ENCODE data around the gene RHOC. TPM values are rescaled to one million over a fixed set of nuclear protein-coding genes. Genes with fewer than 3 reads are reported as not detected.

Gene RHOC
- polyA plus RNA-seq, 4 donors = 219 to 262 (median 232) TPM

- DNase-seq (ENCODE audit: low read depth in 4 of 4, low spot score in 3 of 4) = no peak
Measured at GRCh38 chr1:112703706-112704105, 3.2 kb downstream of the RHOC start.

GRCh38 chr1:112702420-112703261, 4.3 kb downstream of the RHOC start:
- DNase-seq (ENCODE audit: low read depth in 4 of 4, low spot score in 3 of 4) = no peak

- no peak for DNase-seq (ENCODE audit: low read depth in 4 of 4, low spot score in 3 of 4)
Measured at GRCh38 chr1:112702067-112702395, 4.9 kb downstream of the RHOC start.

- no peak for DNase-seq (ENCODE audit: low read depth in 4 of 4, low spot score in 3 of 4)
Measured at GRCh38 chr1:112701227-112702066, 5.5 kb downstream of the RHOC start.

GRCh38 chr1:112700290-112701226, 6.4 kb downstream of the RHOC start:
- DNase-seq (ENCODE audit: low read depth in 4 of 4, low spot score in 3 of 4) = peak; percentile 85 to 93 (median 91)

- no peak for DNase-seq (ENCODE audit: low read depth in 4 of 4, low spot score in 3 of 4)
Measured at GRCh38 chr1:112699425-112700144, 7.3 kb downstream of the RHOC start.

GRCh38 chr1:112698366-112699310, 8.3 kb downstream of the RHOC start:
- no peak for DNase-seq (ENCODE audit: low read depth in 4 of 4, low spot score in 3 of 4)

- DNase-seq (ENCODE audit: low read depth in 4 of 4, low spot score in 3 of 4) = no peak
Measured at GRCh38 chr1:112697781-112698201, 9.1 kb downstream of the RHOC start.

GRCh38 chr1:112696578-112697314, 10.2 kb downstream of the RHOC start:
- DNase-seq (ENCODE audit: low read depth in 4 of 4, low spot score in 3 of 4) = no peak

- no peak for DNase-seq (ENCODE audit: low read depth in 4 of 4, low spot score in 3 of 4)
Measured at GRCh38 chr1:112695276-112695675, 11.7 kb downstream of the RHOC start.

- DNase-seq (ENCODE audit: low read depth in 4 of 4, low spot score in 3 of 4) = no peak
Measured at GRCh38 chr1:112694363-112694929, 12.5 kb downstream of the RHOC start.

- no peak for DNase-seq (ENCODE audit: low read depth in 4 of 4, low spot score in 3 of 4)
Measured at GRCh38 chr1:112693821-112694220, 13.1 kb downstream of the RHOC start.

GRCh38 chr1:112692681-112693080, 14.2 kb downstream of the RHOC start:
- no peak for DNase-seq (ENCODE audit: low read depth in 4 of 4, low spot score in 3 of 4)

GRCh38 chr1:112689842-112690237, 17.1 kb downstream of the RHOC start:
- DNase-seq (ENCODE audit: low read depth in 4 of 4, low spot score in 3 of 4) = no peak

- DNase-seq (ENCODE audit: low read depth in 4 of 4, low spot score in 3 of 4) = no peak
Measured at GRCh38 chr1:112689196-112689841, 17.6 kb downstream of the RHOC start.

- no peak for DNase-seq (ENCODE audit: low read depth in 4 of 4, low spot score in 3 of 4)
Measured at GRCh38 chr1:112688781-112689193, 18.1 kb downstream of the RHOC start.

GRCh38 chr1:112687785-112688496, 19.0 kb downstream of the RHOC start:
- DNase-seq (ENCODE audit: low read depth in 4 of 4, low spot score in 3 of 4) = no peak
